CD4-positive, alpha-beta T cell (primary cell): Measurements from ENCODE around the gene OR2M3. TPM values are rescaled to one million over a fixed set of nuclear protein-coding genes. Genes with fewer than 3 reads are reported as not detected.

ENCODE experiments used
- ATAC-seq: fragments of 200-7000 bp; cut with Tn5 transposase; one replicate; pipeline ENCODE4 v1.10.0; 2022; ENCODE audit warnings: mild to moderate bottlenecking; ENCODE audit not compliant: poor library complexity
- CTCF ChIA-PET: fragments of 350-600 bp; sonication (Branson Sonifier 250); formaldehyde crosslinking; loops from one replicate; lab custom pipeline; 2021; ENCODE audit warnings: antibody characterized with exemption, inconsistent platforms; lab: Charles Lee
- POLR2A ChIA-PET: fragments of 350-600 bp; sonication (Branson Sonifier 250); formaldehyde crosslinking; loops from one replicate; lab custom pipeline; 2021; ENCODE audit warnings: antibody characterized with exemption, inconsistent platforms; lab: Charles Lee
- DNase-seq, 14 experiments: peaks; one replicate each; pipeline ENCODE4 v3.0.0-alpha.2; 2013 to 2020; ENCODE audit warnings: mixed read lengths in 2 of 14
- H3K27ac ChIP-seq, 2 donors: one replicate each; pipeline versions ENCODE4 v1.5.1 to v1.7.0; 2013; ENCODE audit warnings: low read length in 2 of 2, low read depth in 1 of 2, mild to moderate bottlenecking in 1 of 2
- H3K27me3 ChIP-seq, 2 experiments: 1 replicate in 1 of 2; 2 replicates in 1 of 2; pipeline versions ENCODE4 v1.6.1 to v1.7.0; 2013; ENCODE audit warnings: low read length in 2 of 2, control low read depth in 1 of 2, mild to moderate bottlenecking in 1 of 2, moderate library complexity in 1 of 2; ENCODE audit not compliant: insufficient read depth in 2 of 2, control insufficient read depth in 1 of 2
- H3K36me3 ChIP-seq: one replicate; pipeline ENCODE4 v1.6.1; 2013; ENCODE audit warnings: low read length, control low read depth; ENCODE audit not compliant: insufficient read depth
- H3K4me1 ChIP-seq: one replicate; pipeline ENCODE4 v1.6.1; 2013; ENCODE audit warnings: low read length, control low read depth; ENCODE audit not compliant: insufficient read depth
- H3K4me3 ChIP-seq: one replicate; pipeline ENCODE4 v1.5.1; 2013; ENCODE audit warnings: mild to moderate bottlenecking, low read length, moderate library complexity
- H3K9me3 ChIP-seq, 2 experiments: 1 replicate in 1 of 2; 2 replicates in 1 of 2; pipeline versions ENCODE4 v1.6.1 to v1.7.0; 2013; ENCODE audit warnings: low read length in 2 of 2, mild to moderate bottlenecking in 2 of 2, control low read depth in 1 of 2, moderate library complexity in 1 of 2; ENCODE audit not compliant: control insufficient read depth in 1 of 2, insufficient read depth in 1 of 2
- H3K27ac Mint-ChIP-seq: one replicate; pipeline ENCODE4 v1.8.0; 2020; ENCODE audit warnings: mixed read lengths
- H3K27me3 Mint-ChIP-seq: one replicate; pipeline ENCODE4 v1.8.0; 2021; ENCODE audit warnings: mixed read lengths
- H3K36me3 Mint-ChIP-seq: one replicate; pipeline ENCODE4 v1.8.0; 2021; ENCODE audit warnings: low read depth, mixed read lengths
- H3K4me1 Mint-ChIP-seq: one replicate; pipeline ENCODE4 v1.8.0; 2021; ENCODE audit warnings: low read depth, mixed read lengths
- H3K4me3 Mint-ChIP-seq: one replicate; pipeline ENCODE4 v1.8.0; 2020; ENCODE audit warnings: mild to moderate bottlenecking, mixed read lengths
- H3K9me3 Mint-ChIP-seq: one replicate; pipeline ENCODE4 v1.8.0; 2020; ENCODE audit warnings: mixed read lengths
- intact Hi-C, 2 experiments: fragments of 100-400 bp; cut with DNase I in 1 of 2; cut with micrococcal nuclease in 1 of 2; formaldehyde crosslinking; loops; one replicate each; pipeline versions ENCODE4 v1.15.1 to v1.9.0; 2023 to 2025; cut with DNase I, micrococcal nuclease
- polyA plus RNA-seq, 2 donors: library from polyadenylated mRNA; unstranded; fragments of 120-200 nt; gene quantifications; one replicate each; pipeline ENCODE4 v1.2.1, GENCODE V29; 2013
- total RNA-seq, 174 experiments: library from RNA in 2 of 174; stranded (reverse) in 2 of 174; gene quantifications; one replicate each; pipeline ENCODE4 v1.2.3 and lab custom pipeline; 2021 to 2026
- TF ChIP-seq, protein P1 (sequence below): fragments of 200-600 bp; IDR thresholded peaks from one replicate; pipeline ENCODE4 v1.8.0; 2022; ENCODE audit warnings: antibody characterized with exemption, mild to moderate bottlenecking

Gene OR2M3
- not detected for total RNA-seq
- polyA plus RNA-seq (2013, experiment 1 of 2) = not detected
- not detected for polyA plus RNA-seq (2013, experiment 2 of 2)
- total RNA-seq (lab: John Stamatoyannopoulos, UW) = 0 to 0.16 (median 0) reads per million in 172 experiments

- Mint-ChIP-seq H3K4me3 (no peak within 1 kb of the TSS), H3K27me3 (no peaks in the 10 kb centered on the region), H3K27ac (no peak within 1 kb of the TSS), H3K9me3 (peaks cover 13% of the 10 kb centered on the region), H3K4me1 (no peaks in the 10 kb centered on the region), H3K36me3 (no peaks in the 10 kb centered on the region)
- no peaks in the 10 kb centered on the region for H3K9me3 ChIP-seq
- DNase-seq (no peak), ATAC-seq (no peak)
- intact Hi-C loops = no loop called here
- no peaks in the 10 kb centered on the region for H3K4me1 ChIP-seq
- POLR2A ChIA-PET = no interaction called here
- no peak within 1 kb of the TSS for H3K4me3 ChIP-seq
- no peaks in the 10 kb centered on the region for H3K27me3 ChIP-seq
- CTCF ChIA-PET = no interaction called here
- TF ChIP-seq, protein P1, sequence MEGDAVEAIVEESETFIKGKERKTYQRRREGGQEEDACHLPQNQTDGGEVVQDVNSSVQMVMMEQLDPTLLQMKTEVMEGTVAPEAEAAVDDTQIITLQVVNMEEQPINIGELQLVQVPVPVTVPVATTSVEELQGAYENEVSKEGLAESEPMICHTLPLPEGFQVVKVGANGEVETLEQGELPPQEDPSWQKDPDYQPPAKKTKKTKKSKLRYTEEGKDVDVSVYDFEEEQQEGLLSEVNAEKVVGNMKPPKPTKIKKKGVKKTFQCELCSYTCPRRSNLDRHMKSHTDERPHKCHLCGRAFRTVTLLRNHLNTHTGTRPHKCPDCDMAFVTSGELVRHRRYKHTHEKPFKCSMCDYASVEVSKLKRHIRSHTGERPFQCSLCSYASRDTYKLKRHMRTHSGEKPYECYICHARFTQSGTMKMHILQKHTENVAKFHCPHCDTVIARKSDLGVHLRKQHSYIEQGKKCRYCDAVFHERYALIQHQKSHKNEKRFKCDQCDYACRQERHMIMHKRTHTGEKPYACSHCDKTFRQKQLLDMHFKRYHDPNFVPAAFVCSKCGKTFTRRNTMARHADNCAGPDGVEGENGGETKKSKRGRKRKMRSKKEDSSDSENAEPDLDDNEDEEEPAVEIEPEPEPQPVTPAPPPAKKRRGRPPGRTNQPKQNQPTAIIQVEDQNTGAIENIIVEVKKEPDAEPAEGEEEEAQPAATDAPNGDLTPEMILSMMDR = no peak
- H3K27ac ChIP-seq = no peak within 1 kb of the TSS
- H3K36me3 ChIP-seq = no peaks in the 10 kb centered on the region
These were observed at the start of gene OR2M3 for GRCh38 chr1:248196965-248197364. Gene OR2M3 (plus strand): TSS chr1:248197265. CDS start chr1:248203068, 5,803 bp downstream.

DNA sequence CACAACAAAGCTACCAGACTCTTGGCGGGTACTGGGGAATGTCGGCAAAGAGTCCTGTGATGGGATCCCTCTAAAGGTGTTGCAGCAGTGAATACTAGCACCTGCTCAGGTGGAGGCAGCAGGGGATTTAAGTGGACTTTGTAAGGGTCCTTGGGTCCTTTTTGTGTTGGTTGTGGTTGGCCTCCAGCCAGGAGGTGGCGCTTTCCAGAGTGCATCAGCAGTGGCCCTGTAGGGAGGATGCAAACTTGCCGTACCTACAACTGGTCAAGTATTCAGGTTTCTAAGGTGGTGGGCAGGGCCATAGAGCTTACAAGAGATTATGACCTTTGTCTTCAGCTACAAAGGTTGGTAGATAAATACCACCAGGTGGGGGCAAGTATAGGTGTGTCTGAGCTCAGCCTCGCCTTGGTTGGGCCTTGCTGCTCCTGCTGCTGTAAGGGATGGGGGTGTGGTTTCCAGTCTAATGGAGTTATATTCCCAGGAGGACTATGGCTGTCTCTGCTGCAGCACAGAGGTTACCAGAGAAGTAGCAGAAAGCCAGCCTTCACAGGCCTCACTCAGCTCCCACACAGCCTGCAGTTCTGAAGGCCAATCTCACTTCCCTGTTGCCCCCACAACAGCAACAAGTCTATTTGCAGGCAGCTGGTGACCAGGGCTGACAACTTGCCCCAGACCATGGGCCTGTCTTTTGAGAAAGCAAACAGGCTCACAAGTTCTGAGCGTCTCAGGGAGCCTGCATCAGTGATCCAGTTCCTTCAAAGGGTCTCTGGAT lies 44.8 kb upstream of the OR2M3 start:
- Histone ChIP-seq H3K4me3 (no peak overlapping the region), H3K36me3 (no peaks in the 10 kb centered on the region), H3K4me1 (no peaks in the 10 kb centered on the region), H3K27me3 (no peaks in the 10 kb centered on the region), H3K27ac (no peak overlapping the region), H3K9me3 (peaks cover 0 to 8% of the 10 kb centered on the region in 2 experiments)
- POLR2A ChIA-PET = no interaction called here
- ATAC-seq = no peak
- Mint-ChIP-seq H3K27me3 (no peaks in the 10 kb centered on the region), H3K9me3 (peaks cover 10% of the 10 kb centered on the region), H3K27ac (no peak overlapping the region), H3K4me1 (no peaks in the 10 kb centered on the region), H3K36me3 (no peaks in the 10 kb centered on the region), H3K4me3 (no peak overlapping the region)
- CTCF ChIA-PET = no interaction called here
- intact Hi-C loops = no loop called here
- no peak for DNase-seq
- TF ChIP-seq, protein P1 = no peak

- Mint-ChIP-seq H3K27me3 (no peaks in the 10 kb centered on the region), H3K4me1 (no peaks in the 10 kb centered on the region), H3K27ac (no peak overlapping the region), H3K9me3 (no peaks in the 10 kb centered on the region), H3K36me3 (no peaks in the 10 kb centered on the region), H3K4me3 (no peak overlapping the region)
- intact Hi-C loops = no loop called here
- Histone ChIP-seq H3K36me3 (no peaks in the 10 kb centered on the region), H3K4me3 (no peak overlapping the region), H3K4me1 (no peaks in the 10 kb centered on the region), H3K27me3 (no peaks in the 10 kb centered on the region), H3K9me3 (peaks cover 0 to 8% of the 10 kb centered on the region in 2 experiments), H3K27ac (no peak overlapping the region)
- ChIA-PET CTCF (no interaction called here), POLR2A (no interaction called here)
- TF ChIP-seq, protein P1 = no peak
- ATAC-seq (no peak), DNase-seq (no peak)
These were observed 41.1 kb upstream of the OR2M3 start for GRCh38 chr1:248155927-248156326.
